NCI-H2029 treated with DMSO at 0.1 percent for 48 hours (cell line): ENCODE measurements around the gene TCF7L1.
"Not testable (repeated sequence)": the region's sequence is repeated elsewhere in the genome, so short reads cannot be mapped to it uniquely, and the experiment has no call there.

Experiments
- DNase-seq: peaks from one replicate; lab custom pipeline; 2025; lab: John Stamatoyannopoulos, UW

TCF7L1 gene, protein sequence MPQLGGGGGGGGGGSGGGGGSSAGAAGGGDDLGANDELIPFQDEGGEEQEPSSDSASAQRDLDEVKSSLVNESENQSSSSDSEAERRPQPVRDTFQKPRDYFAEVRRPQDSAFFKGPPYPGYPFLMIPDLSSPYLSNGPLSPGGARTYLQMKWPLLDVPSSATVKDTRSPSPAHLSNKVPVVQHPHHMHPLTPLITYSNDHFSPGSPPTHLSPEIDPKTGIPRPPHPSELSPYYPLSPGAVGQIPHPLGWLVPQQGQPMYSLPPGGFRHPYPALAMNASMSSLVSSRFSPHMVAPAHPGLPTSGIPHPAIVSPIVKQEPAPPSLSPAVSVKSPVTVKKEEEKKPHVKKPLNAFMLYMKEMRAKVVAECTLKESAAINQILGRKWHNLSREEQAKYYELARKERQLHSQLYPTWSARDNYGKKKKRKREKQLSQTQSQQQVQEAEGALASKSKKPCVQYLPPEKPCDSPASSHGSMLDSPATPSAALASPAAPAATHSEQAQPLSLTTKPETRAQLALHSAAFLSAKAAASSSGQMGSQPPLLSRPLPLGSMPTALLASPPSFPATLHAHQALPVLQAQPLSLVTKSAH

DNA sequence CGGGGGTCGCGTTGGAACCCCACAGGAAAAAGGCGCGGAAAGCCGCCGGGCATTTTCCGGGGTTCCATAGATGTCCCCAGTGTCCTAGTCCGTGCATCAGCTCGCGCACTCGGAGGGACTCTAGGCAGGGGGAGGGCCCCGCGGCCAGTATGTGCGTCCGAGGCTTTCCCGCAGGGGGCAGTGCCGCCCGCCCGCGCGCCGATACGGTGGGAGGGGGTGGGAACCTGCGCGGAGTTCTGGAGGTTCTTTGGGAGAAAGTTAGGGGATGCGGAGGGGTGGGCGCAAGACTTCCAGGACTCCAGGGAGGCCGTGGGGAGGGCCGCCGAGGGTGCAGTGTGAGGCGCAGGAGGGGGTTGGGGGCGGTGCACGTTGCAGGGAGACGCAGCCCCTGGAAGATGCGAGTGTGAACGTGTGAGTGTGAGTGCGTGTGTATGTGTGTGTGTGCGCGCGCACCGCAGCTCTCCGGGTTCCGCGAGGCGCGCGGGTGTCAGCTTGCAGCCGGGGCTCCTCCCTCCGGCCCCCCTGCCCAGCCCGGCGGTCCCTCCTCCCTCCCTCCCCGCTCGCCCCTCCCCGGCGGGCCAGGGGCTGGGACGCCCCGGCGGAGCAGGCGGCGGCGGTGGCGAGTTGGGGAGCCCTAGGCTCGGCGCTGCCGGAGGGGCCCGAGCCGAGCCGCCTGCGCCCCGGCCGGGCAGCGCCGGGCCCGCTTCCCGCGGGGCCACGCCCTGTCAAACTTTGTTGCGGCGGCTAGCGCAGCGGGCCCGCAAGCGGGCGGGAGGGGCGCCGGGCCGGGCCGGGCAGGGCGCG lies at the start of gene TCF7L1:
Gene TCF7L1 (plus strand): TSS at position 559 of the 804 bp plus-strand sequence. CDS start 293 bp downstream, outside the sequence.
- peak; percentile 15 for DNase-seq

DNA sequence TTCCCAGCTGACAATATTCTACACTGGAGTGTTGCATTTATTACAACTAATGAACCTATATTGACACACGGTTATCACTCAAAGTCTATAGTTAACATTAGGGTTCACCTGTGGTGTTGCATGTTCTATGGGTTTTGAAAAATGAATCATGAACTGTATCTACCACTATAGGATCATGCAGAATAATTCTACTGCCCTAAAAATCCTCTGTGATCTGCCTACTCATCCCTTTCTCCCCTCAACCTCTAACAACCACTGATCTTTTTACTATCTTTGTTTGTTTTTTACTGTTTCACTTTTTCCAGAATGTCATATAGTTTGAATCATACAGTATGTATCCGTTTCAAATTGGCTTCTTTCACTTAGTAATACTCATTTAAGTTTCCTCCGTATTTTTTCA lies 47.6 kb upstream of the TCF7L1 start:
- no peak for DNase-seq

DNA sequence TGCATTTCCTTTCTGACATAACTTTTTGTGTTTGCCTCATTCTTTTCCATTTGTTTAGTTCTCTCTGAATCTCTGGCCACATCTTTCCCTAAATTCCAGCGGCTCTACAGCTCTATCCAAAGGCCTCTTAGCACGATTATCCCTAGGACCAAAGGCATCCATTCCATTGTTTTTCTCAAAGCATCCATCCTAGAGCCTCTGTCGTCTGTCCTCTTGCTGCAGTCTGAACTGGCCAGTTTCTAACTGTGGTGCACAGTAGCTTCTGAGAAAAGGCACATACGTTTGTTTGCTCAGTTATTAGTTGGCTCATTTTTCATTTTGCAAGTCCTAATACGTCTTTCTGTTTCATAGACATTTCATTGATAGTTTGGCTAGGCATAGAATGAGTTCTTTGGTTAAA lies 45.7 kb upstream of the TCF7L1 start:
- no peak for DNase-seq

DNA sequence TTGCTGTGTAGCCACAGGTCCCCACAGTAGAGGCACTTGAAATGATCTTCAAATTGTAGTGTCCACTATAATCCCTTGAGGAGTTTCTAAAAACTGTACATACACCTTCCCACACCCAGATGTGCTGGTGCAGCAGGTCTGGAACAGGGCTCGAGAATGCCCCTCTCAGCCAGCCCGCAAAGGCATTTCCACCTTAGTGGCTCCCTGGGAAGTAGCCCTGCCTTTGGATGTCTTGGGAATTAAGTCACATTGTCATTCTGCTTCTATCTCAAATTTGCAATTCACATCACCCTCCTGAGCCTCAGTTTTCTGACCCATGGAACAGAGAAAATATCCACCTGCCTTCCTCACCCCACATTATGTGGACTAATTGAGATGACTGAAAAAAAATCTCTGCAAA lies 44.3 kb upstream of the TCF7L1 start:
- no peak for DNase-seq

DNA sequence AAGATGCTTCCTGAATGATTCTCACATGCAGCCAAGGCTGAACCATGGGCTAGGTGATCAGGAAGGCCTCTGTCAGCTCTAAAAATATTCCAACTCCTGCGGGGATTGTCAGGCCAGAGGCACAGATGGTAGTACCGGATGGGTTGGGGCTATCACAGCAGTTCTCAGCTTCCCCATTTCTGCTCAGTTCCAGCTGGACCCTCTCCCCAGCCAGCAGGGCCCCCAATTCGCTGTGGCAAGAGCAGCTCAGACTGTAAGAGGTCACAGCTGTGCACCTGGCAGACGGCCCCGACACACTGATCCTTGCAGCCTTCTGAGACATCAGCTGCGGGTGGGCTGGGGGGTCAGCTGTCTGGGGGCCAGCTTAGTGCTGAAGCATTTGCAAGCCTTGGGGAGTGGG lies 43.6 kb upstream of the TCF7L1 start:
- DNase-seq: no peak

DNA sequence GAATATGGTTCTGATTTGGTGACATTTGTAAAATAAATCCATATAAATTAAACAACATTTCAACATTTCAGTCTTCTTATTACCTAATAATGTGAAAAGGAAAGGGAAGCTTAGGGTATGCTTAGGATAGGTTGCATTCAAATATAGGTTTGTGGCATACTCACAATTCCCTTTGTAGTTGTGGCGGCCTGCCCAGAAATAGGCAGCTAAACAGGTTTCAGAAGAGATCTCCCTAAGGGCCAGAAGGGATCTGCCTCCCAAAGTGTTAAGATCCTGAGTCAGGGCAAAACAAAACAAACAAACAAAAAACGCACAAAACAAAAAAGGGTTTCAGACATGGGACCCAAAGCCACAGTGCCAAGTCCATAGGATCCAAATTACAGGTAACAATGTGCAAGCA lies 41.4 kb upstream of the TCF7L1 start:
- DNase-seq: no peak

DNA sequence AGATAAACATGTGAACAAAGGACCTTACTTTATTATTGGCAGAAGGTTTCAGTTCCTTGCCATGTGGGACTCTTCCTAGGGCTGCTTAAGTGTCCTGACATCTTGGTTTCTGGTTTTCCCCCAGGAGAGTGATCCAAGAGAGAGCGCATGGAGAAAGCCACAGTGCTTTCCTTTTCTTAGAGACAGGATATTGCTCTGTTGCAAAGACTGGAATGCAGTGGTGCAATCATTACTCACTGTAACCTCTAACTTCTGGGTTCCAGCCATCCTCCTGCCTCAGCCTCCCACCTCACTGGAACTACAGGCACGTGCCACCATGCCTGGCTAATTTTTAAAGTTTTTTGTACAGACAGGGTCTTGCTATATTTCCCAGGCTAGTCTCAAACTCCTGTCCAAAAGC lies 38.1 kb upstream of the TCF7L1 start:
- DNase-seq: no peak

DNA sequence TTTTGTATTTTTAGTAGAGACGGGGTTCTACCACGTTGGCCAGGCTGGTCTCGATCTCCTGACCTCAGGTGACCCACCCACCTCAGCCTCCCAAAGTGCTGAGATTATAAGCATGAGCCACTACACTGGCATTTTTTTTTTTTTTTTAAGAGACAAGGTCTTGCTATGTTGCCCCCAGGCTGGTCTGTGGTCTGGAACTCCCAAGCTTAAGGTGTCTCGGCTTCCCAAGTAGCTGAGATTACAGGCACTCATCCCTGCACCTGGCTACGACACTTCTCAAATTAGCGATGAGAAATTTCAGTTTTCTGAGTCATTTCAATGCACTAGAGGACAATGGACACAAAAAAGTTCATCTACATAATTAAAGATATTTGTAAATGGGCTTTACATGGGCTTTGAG lies 36.6 kb upstream of the TCF7L1 start:
- DNase-seq: no peak

DNA sequence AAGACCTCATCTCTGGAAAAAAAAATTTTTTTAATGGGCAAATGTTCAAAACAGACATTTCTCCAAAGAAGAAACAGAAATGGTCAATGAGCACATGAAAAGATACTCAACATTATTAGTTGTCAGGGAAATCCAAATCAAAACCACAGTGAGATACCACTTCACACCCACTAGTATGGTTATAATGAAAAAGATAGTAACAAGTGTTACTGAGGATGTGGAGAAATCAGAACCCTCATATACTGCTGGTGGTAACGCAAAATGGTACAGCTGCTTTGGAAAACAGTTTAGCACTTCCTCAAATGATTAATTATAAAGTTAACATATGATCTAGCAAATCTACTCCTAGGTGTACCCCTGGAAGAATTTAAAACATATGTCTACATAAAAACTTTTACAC lies 29.0 kb upstream of the TCF7L1 start:
- no peak for DNase-seq

DNA sequence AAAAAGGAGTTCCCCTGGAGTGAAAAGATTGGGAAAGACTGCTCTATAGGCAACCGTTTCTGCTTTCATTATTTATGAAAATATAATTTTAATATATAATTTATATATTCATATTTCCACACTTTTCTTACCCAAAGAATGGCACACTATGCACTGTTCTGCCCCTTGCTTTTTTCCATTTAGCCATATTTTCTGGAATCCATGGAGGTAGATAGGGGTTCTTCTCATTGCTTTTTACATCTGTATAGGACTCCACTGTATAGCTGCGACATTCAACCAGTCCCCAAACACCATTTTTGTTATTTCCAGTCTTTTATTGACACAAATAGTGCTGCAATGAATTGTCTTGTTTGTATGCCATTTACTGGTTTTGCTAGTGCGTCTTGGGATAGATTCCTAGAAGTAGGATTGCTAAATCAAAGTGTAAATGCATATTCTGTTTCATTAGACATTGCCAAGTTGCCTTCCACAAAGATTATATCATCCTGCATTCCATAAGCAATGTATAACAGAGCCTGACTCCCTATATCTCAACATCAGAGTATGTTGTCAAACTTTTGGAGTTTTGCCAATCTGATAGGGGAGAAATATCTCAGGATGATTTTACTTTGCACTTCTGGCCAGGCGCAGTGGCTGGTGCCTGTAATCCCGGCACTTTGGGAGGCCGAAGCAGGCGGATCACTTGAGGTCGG lies 26.6 kb upstream of the TCF7L1 start:
- no peak for DNase-seq

DNA sequence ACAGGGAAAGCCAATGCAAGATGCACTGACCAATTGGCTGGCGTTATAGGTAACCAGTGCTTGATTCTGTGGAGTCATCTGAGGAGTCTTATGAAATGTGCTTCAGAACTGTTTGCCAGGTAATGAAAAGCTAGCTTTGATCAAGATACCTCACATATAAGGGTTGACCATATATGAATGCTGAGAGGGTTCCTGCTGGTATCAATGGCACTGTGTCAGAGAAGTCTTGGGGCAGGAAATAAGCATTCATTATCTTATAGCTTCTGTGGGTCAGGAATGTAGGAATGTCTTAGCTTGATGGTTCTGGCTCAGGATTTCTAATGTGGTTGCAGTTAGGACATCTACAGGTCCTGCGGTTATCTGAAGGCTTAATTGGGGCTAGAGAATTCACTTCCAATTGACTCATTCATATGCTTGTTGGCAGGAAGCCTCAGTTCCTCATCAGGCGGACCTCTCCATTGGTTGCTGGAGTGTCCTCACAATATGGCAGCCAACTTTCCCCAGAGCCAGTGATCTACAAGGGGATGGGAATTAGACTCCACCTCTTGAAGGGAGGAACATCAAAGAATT lies 22.1 kb upstream of the TCF7L1 start:
- DNase-seq: no peak

DNA sequence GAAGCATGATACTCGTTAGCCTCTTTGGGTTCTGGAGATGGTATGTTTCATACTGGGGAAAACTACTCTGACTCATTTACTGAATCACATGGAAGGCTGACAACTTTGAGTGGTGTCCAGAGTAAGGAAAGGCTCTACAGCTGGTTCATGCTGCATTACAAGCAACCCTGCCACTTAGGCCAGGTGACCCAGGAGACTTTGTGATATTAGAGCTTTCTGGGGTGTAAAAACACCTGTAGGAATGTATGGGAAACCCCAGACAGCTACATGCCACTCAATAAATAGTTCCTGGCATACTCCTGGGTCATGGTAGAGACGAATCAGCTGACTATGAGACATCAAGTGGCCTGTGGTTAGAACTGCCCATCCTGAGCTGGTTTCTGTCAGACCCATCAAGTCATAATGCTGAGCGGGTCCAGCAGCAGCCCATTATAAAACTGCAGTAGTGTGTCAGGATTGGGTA lies 21.3 kb upstream of the TCF7L1 start:
- no peak for DNase-seq

DNA sequence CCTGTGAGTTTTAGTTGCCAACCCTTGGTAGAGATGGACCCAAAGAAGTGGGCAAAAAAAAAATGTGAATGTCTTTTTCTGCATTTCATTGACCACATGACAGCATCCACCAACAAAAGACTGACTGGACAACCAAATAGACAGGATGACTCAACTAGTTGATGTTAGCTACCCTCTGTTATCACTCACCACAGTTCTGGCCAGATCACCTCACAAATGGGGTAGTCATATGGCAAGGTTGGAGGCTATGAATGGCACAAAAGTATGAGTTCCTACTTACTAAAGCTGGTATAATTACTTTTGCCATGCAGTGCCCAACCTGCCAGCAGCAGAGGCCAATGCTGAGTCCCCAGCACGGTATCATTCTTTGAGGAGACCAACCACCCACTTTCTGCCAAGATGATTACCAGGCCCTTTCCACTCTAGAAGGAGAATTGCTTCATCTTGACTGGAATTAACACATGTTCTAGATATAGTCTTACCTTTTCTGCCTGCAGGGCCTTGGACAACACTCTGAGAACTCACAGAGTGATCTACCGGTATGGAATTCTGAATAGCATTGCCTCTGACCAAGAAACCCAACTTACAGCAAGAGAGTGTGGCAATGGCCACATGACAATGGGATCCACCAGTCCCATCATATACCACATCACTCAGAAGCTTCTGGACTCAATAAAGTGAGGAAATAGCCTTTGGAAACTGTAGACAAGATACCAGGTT lies 20.1 kb upstream of the TCF7L1 start:
- no peak for DNase-seq

DNA sequence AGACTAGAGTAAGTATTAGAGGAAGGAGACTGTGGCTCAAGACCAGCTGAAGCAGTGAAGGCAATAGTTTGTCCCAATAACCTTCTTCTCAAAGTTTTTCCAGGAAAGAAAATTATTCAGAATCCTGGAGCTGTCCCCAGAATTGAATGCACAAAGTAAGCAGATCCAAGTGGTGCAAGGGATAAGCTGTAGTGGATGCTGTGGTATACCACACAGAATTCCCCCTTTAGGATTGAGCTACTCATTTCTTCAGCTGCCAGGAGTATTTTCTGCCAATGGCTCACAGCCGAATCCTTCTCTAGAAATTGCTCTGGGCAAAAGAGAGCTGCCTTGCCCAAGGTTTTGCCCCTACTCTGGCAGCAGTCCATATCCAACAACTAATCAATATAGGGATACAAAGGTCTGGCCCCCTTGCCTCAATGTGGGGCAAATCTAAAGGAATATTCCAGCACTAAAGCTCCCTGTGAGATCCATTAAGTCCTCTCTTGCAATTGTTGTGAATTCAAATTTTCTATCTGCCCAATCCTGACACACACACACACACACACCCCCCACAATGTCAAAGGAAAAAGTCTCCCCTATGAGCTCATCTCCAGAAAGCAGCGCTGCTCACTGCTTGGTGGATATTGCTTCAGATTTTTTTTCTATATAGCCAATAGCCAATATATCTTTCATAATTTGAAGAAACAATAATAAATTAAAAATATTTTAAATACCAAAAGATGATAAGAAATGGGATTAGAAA lies 18.4 kb upstream of the TCF7L1 start:
- DNase-seq: no peak

DNA sequence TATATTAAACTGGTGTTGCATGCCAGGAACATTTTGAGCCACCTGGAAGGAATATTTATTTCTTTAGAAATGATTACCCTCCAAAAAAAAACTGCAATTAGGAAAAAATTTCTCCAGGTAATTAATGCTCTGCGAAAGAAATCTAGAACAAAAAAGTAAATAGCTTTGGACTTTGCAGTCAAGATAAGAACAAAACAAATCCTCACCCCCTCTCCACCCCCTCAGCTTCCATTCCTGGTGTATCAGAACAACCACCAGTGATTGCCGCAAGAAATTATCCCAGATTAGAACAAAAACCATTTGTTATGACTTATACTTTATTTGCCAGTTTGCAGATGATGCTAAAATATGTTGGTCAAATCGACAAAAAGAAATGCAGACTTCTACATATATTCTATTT lies 17.0 kb upstream of the TCF7L1 start:
- no peak for DNase-seq

DNA sequence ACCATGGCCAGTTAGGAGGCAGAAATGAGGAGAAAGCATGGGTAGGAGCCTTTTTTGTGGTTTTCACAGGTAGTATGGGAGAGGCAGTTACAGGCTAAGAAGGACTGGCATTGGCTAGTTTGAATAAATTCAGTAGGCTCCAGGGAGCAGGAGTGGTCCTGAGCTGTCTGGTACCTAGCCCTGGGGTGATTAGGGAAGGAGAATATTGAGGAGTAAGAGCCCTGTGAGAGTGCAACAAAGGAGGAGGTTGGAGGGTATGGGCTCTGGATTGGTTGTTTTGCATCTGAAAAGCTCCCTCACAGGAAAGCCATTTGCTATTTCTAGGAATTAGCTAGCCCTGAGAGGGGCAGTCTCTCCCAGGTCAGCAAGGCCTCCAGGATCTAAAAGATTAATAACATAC lies 13.3 kb upstream of the TCF7L1 start:
- no peak for DNase-seq

DNA sequence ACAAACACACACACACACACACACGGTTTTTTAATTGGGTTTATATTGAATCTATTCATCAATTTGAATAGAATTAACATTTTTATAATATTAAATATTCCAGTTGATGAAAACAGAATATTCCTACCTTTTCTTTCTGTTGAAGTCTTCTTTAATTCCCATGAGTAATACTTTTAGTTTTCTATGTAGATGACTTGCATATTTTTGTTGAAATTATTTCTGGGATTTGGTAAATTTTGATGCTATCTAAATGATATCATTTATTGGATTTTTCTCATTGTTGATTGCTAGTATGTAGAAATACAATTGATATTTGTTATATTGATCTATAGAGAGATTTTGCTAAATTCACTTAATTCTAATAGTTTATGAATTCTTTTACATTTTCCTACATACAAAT lies 12.8 kb upstream of the TCF7L1 start:
- DNase-seq: no peak

DNA sequence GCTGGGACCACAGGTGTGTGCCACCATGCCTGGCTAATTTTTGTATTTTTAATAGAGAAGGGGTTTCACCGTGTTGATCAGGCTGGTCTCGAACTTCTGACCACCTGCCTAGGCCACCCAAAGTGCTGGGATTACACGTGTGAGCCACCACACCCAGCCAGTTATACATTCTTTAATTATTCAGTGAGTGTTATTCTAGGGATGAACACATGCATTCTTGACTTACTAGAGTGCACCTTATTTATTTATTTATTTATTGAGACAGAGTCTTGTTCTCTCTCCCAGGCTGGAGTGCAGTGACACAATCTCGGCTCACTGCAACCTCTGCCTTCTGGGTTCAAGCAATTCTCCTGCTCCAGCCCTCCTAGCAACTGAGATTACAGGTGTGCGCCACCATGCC lies 6.7 kb upstream of the TCF7L1 start:
- DNase-seq: not testable (repeated sequence)

DNA sequence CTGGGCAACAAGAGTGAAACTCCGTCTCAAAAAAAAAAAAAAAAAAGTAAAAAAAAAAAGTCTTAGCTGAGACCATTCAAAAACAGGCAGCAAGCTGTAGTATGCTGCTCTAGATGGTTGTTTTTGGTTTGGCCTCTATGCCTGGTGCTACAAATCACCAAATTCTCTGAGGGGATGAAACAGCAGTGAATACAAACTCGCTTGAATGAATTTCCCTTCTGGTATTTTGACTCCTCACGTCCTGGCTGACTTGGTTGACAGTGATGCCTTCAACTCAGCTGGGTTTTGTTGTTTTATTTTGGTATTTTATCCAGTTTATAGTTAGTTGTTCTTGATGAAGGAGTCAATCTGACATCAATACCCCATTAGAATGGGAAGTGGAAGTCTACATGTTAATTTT lies 3.3 kb upstream of the TCF7L1 start:
- no peak for DNase-seq

DNA sequence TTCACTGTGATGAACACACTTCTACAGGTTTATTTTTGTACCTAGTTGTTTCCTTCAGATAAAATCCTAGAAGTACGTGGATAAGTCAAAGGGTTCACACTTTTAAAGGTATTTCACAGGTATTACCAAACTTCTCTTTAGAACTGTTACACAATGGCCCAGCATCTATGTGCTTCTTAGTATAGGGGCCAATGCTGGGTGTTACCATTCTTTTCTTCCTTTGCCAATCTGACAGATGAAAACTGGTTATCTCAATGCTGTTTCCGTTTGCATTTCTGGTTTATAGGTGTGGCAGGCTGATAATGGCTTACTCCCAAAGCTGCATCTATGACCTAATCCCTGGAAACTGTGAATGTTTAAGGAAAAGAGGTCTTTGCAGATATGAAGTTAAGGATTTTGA lies 2.8 kb upstream of the TCF7L1 start:
- no peak for DNase-seq

DNA sequence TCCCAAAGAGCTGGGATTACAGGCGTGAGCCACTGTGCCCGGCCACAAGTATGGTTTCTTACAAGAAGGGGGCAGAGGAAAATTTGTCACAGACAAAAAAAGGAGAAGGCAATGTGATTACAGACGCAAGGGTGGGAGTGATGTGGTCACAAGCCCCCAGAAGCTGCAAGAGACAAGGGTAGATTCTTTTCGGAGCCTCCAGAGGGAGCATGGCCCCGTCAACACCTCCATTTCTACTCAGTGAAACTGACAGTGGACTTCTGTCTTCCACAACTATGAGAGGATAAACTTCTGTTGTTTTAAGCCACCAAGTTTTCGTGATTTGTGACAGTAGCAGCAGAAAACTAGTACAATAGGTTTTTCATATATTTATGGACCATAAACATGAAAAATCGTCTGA lies 2.1 kb upstream of the TCF7L1 start:
- no peak for DNase-seq
